HG02973 (cell line): ENCODE results near the gene ACOXL.
"Not testable (repeated sequence)": the region's sequence is repeated elsewhere in the genome, so short reads cannot be mapped to it uniquely, and the experiment has no call there.

Experiments
- ATAC-seq: cut with Tn5 transposase; IDR thresholded peaks from one replicate; pipeline ENCODE4 v1.9.1; 2021; ENCODE audit warnings: moderate library complexity; ENCODE audit not compliant: unreplicated experiment

Gene ACOXL

DNA sequence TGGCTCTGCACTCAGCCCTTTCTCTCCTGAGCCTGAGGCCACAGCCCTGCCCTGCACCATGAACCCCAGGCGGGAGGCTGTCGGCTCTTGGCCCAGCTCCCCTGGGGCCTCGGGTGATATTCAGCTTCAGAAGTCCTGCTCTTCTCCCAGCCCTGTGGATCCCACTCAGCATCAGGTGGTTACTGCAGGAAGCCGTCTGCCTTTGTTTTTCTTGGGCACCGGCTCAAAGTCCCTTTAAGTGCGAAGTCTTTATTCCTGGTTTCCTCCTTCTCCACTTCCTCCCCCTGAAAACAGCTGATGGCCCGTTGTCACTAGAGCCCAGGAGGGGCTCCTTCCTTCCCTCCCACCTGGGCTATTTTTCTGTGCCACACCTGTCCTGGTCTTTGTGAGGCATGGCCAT is 226.8 kb downstream of the ACOXL start:
- ATAC-seq = no peak

DNA sequence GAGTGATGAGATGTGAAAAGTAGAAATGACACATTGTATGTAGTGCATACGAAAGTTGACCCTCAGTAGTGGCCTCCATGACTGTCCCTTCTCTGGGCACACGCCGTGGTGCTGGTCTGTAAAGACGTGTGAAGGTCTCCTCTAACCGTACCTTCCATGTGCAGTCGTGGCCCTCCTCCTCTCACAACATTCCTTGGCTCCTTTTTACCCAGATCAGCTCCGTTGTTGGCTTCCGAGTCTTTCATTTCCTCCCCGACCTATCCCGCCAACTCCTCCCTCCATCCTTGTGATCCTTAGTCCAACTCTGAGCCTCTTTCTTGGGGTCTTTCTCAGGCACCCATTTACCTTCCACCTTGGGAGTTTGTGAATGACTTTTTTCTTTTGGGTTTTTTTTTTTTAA is 227.9 kb downstream of the ACOXL start:
- no peak for ATAC-seq

DNA sequence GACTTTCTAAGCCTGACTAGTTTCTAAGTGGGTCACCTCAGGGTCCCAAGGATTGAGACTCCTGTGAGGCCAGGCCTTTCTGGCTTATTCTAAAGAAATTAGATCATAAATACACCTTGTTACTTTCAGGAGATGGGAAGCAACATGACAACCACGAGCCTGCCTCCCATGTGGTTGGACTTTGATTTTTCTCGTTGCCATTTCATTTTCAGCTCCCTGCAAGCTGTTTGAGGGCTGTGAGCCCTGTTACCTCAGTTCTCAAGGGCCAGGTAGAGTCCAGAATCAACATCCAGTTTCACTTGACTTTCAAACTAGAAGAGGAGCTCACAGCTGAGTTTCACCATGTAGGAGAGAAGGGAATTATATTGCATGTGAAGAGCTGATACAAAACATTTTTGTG is 228.6 kb downstream of the ACOXL start:
- no peak for ATAC-seq

DNA sequence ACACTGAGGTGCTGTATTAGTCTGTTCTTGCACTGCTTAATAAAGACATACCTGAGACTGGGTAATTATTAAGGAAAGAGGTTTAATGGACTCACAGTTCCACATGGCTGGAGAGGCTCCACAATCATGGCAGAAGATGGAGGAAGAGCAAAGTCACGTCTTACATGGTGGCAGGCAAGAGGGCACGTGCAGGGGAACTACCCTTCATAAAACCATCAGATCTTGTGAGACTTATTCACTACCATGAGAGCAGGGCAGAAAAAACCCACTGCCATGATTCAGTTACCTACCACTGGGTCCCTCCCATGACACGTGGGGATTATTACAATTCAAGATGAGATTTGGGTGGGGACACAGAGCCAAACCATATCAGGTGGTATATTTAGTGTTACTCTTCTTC is 229.3 kb downstream of the ACOXL start:
- not testable (repeated sequence) for ATAC-seq

DNA sequence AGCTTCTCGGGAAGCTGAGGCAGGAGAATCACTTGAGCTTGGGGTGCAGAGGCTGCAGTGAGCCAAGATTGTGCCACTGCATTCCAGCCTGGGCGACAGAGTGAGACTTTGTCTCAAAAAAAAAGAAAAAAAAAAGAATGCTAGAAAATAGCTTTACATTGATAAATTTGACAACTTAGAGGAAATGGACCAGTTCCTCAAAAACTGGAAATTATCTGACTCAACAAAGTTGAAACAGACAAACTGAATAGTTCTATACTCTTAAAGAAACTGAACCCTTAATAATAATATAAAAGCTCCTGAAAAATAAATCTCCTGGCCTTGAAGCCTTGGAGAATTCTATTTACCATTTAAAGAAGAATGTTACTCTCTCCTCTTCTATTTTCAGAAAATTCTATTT is 237.3 kb downstream of the ACOXL start:
- no peak for ATAC-seq

DNA sequence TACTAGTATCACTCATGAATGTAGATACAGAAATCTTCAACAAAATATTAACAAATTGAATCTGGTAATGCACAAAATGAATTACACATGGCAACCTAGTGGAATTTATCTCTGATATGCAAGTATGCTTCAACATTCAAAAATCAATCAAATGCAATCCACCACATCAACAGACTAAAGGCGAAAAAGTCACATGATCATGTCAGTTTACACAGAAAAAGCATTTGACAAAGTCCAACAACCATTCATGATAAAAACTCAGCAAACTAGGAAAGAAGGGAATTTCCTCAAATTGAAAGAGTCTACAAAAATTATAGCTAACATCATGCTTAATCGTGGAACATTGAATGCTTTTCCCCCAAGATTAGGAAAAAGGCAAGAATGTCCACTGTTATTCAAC is 237.8 kb downstream of the ACOXL start:
- ATAC-seq = no peak

DNA sequence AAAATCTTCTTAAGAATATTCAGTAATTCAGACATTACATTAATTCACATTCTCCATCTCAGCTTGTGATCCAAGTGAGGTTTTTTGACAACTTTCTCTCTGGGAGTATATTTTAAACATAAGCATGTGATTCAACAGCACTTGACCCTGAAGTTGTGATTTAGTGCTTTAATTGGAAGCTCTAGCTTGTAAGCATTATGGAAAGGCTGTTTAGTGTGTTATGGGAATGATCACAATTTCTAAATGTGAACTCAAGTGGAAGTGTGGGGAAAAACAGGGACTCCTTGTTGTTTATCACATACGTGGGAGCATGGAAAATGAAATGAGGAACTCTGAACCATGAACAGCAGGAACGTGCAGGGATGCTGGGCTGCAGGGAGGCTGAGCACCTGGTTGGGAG is 239.4 kb downstream of the ACOXL start:
- no peak for ATAC-seq

DNA sequence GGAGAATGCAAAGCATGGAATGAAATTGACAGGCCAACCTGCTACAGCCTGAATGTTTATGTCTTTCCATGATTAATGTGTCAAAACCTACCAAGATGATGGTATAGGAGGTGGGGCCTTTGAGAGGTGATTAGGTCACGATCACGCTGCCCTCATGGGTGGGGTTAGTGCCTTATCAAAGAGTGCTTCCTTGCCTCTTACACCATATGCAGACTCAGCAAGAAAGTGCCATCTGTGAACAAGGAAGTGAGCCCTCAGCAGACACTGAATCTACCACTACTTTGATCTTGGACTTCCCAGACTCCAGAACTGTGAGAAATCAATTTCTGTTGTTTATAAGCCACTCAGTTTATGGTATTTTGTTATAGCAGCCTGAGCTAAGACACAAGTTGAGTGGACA is 240.9 kb downstream of the ACOXL start:
- ATAC-seq = no peak

DNA sequence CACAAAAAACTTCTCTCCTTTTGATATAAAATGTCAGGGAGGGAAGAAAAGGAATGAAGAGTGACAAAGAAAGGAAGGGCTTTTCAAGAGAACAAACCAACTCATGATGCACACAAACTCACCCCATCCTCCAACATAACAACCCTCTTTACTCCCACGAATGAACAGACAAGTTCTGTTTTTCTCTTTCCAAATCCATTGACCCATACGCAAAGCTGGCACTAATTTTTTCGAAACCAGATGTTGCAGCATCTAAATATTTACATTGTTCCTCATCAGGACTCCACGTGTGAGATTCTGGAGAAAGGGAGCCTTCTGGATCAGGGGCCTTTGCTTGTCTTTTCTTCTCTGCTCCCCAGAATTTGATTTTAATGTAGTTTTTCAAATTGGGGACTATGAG is 245.0 kb downstream of the ACOXL start:
- no peak for ATAC-seq

DNA sequence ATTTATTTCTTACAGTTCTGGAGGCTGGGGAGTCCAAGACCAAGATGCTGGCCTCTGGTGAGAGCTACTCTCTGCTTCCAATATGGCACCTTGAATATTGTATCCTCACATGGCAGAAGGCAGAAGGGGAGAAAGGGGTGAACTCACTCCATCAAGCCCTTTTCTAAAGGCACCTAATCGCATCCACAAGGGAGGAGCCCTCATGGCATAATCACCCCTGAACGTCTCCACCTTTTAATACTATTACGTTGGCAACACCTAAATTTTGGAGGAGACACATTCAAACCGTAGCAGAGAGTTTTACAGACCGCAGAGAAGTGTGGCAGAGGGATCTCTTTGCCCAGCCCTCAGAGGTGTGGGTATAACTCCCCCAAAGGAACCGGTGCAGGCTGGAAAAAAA is 245.8 kb downstream of the ACOXL start:
- no peak for ATAC-seq

DNA sequence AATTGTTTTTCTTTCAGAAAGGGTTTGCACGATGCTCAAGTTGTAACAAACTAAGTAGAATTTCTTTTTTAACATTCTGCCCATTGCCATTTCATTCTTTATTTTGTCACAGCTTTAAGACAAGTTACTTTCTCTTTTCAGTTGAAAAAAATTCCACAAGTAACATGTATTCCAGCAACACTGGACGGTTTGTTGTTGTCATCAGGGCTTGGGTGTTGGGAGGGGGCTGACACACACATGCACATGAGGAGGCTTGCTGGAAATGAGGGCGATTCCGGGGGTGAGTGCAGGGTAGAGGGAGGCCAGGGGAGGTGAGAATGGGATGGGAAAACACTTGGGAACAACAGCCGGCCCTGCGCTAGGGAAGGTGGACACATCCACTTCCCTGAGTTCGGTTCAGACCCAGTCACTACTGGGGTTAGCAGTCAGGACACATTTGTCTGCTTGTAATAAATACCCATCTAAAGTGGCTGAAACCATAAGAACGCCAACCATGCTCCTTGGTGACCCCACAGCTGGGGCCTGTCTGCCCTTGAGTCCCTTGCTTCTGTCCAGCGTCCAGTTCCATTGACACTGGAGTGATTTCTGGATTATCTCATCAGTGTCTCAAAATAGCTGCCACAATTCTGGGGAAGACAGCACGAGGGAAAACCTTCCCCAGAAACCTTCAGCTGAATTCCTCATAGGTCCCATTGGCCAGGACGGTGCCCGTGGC is 246.5 kb downstream of the ACOXL start:
- ATAC-seq = no peak

DNA sequence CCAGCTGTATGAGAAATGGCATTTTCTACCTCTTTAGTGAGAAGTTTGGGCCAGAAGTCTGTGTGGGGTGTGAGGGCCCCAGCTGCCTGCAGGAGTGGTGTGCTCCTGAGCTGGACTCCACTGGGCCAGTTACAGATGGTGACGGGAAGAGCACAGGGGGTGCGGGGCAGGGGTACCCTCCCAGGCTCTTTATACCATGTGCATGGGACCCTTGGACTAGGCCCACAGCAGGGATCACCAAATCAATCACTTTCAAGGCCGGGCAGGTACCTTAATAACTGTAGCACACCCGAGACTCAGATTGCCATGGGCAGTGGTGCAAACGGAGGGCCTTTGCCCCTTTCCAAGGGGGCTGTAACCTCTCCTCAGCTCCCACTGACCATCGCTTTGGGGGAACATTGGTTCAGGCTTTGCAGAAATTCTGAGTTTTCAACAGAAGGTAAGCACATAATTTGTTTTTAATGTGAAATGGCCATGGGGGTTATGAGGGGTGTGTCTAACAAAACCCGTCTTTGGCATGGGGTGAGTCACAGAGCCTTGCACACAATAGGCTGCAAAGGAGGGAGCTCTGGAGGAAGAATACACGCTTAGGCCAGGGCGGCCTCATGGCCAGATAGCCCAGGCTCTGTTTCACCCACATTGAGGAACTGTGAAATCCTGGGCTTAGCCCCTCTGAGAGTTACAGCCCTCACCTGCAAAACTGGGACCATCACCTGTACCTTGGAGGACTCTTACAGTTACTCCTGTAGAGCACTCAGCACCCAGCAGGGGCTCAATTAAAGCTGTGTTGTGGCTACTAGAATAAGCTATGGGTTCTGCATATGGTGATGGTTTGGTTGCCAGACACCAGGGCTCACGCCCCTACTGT is 247.3 kb downstream of the ACOXL start:
- no peak for ATAC-seq

DNA sequence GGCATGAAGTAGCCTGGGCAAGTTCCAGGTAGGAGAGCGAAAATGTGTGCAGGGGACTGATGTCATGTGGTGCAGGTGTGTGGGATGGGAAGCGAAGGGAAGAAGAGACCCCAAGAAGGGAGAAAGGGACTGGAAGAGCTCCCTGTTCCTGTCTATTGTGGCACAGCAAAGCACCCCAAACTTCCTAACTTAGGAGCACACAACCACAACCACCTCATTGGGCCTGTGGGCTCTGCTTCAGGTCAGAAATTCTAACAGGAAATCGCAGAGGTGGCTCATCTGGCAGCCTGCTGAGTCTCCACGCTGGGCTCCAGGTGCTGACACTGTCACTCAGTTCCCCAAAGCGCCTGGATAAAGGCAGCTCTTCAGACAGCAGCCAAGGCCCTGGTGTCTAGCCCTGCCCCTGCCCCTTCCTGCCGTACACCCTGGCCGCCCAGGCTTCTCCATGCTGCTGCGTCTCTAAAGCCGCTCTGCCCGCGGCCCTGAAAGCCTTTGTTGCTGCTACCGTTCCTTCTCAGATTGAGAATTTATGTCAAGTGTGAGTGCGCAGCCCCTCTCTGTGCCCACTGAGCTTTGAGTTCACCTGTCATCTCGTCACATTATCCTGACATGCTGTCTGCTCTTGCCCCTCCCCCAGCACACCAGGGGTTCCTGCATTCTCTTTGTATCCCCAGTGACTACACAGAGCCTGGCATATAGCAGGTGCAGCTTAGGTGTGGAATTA is 248.1 kb downstream of the ACOXL start:
- no peak for ATAC-seq

DNA sequence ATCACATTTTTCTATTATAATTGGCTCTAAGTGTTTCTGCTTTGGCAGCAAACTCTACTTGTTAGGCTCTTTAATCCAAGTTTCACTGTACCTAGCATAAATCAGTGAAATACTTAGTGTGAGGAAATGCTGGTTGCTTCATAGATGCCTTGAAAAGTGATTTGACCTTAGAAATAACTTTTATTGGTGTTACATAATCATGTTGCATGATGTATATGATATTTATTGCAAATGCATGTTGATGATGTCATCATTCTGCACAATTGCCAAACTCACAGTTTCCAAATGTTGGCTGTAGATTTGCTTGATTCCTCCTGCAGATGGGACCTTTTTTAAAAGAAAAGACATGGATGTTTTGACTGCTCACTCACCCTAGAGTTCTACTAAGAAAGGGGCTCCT is 250.8 kb downstream of the ACOXL start:
- no peak for ATAC-seq

DNA sequence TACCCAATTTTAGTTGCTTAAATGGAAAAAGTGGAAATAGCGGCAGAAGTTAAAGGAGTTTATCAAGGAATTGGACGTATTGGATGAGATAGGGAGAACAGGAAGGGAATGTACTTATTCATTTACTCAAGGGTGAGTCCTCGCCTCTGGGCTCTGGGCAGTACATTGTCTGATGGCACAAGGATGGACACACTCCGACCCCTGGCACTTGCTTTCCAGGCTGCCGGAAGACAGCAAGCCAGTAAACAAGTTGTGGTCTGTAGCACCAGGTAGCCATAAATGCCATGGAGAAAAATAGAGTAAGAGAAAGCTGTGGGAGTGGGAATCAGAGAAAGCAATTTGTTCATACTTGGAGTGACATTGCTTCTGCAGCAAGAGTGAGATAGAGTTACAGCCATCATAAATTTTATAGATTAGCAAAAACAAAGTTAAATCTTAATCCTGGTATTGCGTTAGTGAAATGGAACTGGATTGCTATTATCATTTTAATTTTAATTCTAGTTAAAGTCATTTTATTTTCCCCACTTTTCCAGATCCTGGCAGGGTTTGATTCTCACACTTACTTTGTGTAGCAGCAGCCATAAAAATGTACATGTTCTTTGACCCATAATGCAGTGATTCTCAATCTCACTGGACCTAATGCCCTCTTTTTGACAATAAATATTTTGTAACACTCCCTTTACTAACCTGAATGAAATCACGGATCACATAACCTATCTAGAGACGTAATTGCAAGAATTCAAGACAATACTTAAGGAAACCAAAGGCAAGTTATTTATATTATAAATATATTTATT is 252.5 kb downstream of the ACOXL start:
- ATAC-seq = no peak

DNA sequence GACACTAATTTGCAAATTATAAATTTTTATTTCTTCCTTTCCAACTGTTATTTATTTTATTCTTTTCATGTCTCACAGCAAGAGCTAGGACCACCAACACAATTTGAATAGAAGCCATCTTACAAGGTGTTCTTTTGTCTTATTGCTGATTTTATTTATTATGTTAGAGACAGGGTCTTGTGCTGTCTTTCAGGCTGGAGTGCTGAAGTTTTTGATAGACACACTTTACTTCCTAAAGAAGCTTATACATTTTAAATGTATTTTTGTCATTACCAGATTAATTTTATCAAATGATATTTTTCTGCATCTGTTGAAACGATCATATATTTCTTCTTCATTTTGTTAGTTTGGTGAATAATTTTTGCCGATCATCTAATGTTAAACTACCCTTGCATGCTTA is 258.1 kb downstream of the ACOXL start:
- no peak for ATAC-seq

DNA sequence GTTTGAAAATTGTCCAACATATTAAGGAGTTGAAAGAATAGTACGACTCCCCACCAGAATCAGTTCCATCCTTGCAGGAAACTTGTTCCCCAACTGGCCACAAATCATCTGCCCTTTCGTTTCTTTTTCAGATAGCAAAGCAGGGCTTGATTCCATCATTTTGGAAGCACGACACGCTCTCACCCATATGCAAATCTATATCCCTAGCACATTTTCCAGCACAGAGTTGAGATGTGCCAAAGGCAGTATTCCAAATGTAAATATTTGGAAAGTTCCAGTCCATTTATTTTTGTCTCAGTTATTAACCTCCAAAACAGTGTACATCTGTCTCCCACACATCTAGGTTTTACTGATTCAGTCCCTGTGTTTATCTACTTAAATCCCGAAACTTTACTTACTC is 259.5 kb downstream of the ACOXL start:
- no peak for ATAC-seq

DNA sequence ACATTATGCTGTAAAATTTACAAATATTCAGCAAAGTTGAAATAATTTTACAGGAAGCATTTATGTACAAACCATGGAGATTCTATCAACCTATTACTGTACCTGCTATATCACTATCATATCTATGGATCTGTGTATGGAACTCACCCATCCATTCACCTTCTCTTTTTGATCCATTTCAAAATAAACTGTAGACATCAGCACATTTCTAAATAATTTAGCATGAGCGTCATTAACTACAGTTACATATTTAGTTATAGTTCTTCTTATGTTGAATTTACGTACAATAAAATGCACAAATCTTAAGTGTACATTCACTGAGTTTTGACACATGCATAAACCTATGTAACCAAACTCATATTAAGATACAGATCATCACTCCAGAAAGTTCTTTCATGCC is 260.5 kb downstream of the ACOXL start:
- ATAC-seq = no peak

DNA sequence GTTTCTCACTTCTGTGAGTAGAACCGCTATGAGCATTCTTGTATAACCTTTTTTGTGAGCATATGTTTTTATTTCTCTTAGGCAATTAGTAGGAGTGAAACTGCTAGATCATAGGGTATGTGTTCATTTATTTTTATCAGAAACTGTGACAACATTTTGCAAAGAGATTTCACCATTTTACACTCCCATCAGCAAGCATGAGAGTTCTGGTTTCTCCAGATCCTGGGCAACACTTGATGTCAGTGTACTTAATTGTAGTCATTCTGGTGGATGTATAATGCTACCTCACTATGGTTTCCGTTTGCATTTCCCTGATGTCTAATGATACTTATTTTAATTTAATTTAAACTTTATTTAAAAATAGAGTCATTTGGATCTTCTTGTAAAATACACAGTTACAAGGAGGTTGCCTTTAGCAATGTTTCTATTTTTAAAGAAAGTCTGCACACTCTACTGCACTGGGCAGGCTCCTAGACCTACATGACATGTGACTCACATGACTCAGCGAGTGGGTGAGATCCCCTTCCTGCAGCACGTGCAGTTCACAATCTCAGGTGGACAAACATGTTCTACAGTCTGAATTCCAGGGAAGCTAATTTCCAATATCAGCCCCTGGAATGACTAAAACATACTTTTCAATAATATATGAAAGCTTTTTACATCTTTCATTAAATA is 261.3 kb downstream of the ACOXL start:
- ATAC-seq = no peak

DNA sequence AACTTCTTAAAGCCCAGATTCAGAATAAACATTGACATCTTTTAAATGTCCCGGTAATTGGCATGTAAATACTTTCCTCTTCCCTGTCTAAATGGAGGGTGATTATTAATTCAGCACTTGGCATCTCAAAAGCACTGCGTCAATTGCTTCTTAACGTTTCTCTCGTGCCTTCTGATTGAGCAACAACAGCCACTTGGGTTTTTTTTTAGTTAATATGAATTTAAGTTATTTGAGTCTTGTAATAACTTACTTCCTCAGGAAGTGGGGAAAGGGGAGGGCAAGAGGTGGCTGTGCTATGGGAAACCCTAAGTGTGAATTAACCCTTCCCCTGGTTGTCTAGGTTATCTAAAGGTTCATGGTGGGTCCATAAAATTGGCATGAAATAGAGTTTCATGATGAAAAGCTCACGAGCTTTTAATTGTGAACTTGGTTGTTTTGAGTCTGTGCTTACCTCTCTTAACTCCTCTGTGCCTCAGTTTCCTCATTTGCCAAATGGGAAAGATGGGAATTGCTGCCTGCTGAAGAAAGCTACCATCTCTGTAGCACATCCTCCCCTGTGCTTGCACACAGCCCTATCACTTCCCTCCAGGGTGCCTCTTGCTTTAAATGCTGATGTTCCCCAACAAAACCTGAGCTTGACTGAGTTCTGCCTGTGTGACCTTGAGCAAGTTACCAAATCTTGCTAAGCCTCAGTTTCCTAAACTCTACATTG is 262.0 kb downstream of the ACOXL start:
- no peak for ATAC-seq
